Measurements from ENCODE around the gene OR2H2.

Gene OR2H2

DNA sequence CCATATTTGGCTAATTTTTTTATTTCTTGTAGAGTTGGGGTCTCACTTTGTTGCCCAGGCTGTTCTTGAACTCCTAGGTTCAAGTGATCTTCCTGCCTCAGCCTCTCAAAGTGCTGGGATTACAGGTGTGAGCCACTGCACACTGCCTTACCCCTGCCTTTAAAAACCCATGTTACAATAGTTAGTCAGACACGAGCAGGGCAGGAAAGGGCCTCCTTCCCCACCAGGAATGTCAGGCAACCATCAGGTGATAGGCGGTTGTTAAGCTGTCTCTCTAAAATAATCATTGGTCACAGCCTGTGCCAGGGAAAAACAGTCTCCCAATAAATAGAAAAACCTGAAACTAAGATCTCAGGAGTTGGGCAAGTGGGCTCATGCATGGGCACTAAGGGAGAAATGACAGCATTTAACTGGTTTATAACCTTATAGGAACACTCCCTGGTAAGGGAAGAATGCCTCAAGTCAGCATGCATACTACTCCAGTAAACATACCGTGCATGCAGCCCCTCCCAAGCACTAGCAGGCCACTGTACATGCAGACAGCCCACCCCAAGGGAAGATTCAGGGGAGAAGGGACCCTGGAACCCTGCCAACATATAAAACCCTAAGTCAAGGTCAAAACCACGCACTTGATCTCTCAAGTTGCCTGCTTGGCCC, 8.4 kb downstream of the OR2H2 start:
- DNase-seq, result no peak

- no peak for DNase-seq
Measured at GRCh38 chr6:29596381-29596900, 11.5 kb downstream of the OR2H2 start.

DNA sequence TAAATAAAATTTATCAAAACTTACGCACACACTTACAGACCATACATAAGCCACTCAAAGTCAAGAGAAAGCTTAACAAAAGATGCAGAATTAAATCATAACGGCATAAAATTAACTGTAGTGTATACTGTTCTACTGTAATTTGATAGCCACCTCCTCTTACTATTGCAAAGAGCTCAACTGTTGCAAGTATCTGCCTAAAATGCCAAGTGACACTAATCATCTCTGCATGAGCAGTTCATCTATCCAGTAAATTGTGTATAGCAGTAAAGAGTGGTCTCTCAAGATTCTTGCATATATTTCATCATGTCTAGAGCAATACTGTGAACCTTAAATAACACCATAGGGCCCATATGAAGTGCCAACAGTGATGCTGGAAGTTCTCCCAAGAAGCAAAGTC, 12.3 kb downstream of the OR2H2 start:
- no peak for DNase-seq

GRCh38 chr6:29598172-29598747, 13.3 kb downstream of the OR2H2 start:
- no peak for DNase-seq

- peak; percentile 33 for DNase-seq
Measured at GRCh38 chr6:29602564-29603361, 17.8 kb downstream of the OR2H2 start.

- DNase-seq, result no peak
Measured at GRCh38 chr6:29603456-29603855, 18.5 kb downstream of the OR2H2 start.

DNA sequence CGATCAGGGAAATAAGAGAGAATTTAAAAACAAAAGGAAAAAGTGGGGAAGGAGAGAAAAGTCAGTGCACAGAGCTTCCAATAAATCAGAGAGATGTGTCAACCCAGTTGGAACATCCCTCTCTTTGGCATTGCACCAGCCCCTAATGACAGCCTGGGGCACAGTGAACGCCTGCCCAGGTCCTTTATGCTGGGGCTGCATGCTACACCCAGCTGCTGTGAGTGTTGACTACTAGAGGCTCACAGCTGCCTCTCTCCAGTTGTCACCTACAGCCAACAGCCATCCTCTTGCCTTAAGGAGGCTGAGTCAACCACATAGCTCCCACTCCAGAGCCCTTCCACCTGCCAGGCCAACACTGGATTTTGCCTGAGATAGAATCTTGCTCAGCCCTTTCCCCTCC, 19.0 kb downstream of the OR2H2 start:
- no peak for DNase-seq

DNA sequence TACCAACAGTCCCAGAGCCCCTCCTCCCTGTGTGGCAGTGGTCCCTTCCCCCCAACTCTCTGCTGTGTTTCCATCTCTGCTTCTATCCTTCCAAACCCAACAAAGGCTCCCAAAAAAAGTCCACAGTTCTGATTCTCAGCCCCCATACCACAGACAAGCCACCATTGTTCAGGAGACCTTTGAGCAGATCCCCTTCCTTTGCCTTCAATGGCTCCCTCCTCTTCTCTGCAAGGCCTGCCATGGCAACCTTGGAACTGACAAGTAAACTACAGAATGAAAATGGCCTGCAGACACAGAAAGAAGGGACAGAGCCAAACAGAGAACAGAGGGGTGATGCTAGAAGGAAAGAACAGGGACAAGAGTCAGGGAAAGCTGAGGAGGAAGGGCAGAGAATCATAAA, 23.2 kb downstream of the OR2H2 start:
- no peak for DNase-seq

GRCh38 chr6:29610540-29610939, 25.6 kb downstream of the OR2H2 start:
- no peak for DNase-seq

GRCh38 chr6:29611426-29611825, 26.5 kb downstream of the OR2H2 start:
- no peak for DNase-seq

- DNase-seq, result no peak
Measured at GRCh38 chr6:29617782-29618554, 33.0 kb downstream of the OR2H2 start.

DNA sequence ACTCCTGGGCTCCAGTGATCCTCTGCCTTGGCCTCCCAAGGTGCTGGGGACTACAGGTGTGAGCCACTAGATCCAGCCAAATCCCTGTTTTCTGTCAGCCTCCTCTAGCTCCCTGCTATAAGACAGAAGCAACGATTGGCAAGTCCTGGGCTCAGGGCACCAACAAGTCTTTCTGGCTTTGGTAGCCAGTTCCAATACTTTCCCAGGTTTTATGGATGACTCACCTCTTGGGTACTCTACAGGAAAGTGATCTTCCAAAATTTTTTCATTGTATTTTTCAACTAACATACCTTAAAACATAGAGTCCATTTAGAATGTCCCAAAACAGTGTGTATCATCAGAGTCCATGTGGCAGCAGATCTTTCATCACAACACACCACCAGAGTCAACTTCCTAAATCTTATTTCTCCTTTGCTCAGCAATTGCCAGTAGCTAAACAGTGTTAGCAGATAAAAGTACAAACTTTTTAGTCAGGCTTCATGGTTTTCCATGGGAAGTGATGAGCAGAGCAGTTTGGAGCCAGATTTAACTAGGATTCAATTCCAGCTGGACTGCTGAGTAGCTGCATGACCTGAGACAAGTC, 34.7 kb downstream of the OR2H2 start:
- no peak for DNase-seq

DNA sequence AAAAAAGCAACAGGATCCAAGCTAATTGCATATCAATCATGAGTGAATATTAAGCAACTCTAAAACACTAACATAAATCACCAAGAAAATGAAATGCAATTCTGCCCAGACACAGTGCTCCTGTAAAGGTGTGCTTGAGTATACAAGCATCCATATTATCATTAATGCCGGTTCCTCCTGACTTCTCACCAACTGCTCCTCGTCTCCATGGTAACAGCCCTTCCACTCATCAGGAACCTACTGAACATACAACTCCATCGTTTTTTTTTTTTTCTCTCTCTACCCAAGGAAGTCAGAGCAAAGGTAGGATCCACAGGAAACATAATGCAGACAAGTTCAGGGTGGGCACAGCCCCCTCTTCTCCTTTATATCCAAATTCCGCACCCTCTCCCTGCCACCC, 35.7 kb downstream of the OR2H2 start:
- no peak for DNase-seq

DNA sequence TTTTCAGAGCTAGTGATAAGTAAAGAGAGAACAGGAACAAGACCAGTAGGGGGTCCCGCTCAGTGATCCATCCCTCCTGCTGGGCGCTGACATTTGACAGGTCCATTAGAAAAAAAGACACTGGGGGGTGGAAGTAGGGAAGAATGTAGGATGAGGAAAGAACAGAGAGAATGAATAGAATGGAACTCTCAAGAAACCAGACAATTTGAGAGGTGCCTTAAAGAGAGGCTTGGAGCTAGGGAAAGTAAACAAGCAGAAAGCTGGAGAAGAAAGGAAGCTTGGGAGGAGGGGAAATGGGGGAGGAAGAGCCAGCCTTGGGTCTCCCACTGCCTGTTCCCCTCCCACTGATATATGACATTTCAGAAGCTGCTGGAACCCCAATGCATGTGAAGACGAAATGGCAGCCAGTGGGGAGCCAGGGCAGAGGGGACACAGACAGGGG, 39.6 kb downstream of the OR2H2 start:
- no peak for DNase-seq

DNA sequence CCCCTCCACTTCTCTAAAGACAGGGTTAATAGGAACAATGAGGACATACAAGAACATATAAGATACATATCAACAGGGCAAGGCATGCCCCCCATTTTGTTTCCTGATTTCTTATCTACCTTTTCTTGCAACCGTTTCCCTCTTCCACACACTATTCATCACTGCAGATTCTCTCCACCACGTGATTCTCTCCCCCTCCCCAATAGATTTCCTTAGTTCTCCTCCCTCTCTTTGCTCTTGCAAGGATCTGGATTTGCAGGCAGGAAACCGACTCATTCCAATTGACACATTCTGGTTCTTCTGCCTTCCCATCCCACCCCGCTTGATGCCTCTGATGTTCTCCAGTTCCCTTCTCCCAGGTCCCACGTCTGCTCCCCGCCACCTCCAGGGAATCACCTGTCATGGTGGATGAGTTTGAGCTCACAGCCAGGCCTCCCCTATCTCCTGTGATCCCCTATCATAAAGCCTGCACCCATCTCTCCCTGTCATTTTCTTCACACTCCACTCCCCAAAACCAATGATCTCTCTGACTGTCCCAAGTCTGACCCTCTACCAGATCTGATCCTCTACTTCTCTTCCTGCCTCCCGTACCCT, 40.5 kb downstream of the OR2H2 start:
- DNase-seq, result no peak

- DNase-seq, result no peak
Measured at GRCh38 chr6:29626948-29627754, 42.2 kb downstream of the OR2H2 start.

DNA sequence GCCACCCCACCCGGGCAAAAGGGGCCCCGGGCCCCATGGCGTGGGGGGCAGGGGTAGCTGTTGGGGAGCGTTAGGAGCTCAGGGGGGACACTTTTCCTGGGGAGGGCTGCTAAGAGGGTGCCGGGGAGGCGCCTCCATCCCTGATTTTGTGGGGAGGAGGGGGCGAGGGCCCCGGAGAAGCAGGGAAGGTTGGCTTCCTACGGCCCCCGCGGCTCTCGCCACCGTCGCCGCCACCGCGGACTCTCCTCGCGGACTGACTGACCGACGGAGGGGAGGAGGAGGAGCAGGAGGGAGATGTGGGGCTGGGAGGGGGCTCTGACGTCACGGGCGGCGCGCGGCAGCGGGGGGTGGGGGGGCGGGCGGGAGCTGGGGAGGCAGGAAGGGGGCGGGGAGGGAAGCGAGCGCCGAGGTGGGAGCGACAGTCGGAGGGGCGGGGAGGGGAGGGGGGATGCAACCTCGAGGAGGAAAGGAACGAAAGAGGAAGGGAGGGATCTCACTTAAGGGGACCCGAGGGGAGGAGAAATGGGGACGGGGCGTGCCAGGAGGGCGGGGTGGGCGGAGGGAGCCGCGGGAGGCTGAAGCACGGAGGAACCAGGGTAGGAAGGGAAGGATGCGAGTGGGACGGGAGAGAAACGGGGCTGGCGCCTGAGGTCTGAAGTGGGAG, 43.0 kb downstream of the OR2H2 start:
- peak; percentile 89 for DNase-seq

- peak; percentile 82 for DNase-seq
Measured at GRCh38 chr6:29628419-29629281, 43.7 kb downstream of the OR2H2 start.

DNA sequence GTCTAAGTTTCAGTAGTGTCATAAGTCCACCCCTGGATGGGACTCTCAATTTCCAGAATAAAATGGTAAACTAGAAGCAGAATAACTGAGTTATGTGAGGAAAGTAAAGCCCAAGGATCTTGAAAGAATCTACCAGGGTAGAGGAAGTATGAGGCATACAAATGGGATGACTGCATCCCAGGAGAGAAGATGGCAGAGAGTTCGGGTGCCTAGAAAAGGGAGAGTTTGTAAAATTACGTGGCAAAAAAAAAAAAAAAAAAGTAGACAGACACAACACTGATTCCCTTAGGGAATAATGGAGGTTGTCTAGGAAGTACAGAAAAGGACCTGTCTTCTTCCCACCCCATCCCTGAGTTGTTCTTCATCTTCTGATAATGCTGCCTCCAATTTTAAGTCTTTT, 44.6 kb downstream of the OR2H2 start:
- DNase-seq, result no peak

DNA sequence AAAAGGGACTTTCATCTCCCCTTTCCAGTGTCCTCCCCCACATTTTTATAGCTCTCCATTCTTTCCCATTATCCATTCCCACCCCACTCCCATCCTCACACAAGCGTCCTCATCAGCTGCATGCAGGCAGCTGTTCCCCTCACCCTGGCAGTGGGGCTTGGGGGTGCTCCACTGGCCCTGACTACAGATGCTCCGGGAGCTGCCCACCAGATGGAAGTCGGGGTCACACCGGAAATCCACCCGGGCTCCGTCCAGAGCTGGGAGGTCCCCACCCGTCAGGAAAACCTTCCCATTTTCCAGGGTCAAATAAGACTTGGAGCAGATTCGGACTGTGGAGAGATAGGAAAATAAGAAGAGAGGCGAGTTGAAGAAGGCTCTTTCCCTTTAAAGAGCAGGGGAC, 45.4 kb downstream of the OR2H2 start:
- DNase-seq, result no peak

All from fibroblast of skin of back (primary cell).